ENCODE measurements around the gene SH3BP5.

DNA sequence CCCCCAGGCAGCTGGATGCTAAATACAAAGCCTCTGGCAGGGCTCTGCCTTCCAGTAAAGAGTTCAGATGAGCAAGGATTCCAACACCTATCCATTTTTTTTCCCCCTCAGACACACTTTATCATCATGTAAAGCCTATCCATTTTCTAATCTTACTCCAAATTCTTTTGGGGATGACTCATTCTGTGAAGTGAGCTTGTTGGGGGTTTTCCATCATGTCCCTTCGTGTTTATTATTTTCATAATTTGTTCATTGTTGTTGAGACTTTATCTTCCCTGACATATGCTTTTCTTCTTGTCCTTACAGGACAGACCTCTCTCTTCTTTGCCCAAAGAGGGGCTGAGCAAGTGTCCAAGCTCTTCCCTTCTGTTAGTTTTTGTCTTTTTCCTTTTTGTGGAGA, 34.7 kb upstream of the SH3BP5 start:
- TF ChIP-seq, protein P1, sequence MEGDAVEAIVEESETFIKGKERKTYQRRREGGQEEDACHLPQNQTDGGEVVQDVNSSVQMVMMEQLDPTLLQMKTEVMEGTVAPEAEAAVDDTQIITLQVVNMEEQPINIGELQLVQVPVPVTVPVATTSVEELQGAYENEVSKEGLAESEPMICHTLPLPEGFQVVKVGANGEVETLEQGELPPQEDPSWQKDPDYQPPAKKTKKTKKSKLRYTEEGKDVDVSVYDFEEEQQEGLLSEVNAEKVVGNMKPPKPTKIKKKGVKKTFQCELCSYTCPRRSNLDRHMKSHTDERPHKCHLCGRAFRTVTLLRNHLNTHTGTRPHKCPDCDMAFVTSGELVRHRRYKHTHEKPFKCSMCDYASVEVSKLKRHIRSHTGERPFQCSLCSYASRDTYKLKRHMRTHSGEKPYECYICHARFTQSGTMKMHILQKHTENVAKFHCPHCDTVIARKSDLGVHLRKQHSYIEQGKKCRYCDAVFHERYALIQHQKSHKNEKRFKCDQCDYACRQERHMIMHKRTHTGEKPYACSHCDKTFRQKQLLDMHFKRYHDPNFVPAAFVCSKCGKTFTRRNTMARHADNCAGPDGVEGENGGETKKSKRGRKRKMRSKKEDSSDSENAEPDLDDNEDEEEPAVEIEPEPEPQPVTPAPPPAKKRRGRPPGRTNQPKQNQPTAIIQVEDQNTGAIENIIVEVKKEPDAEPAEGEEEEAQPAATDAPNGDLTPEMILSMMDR (IDR thresholded peaks at IDR 0.05): no peak
- no peak for TF ChIP-seq POLR2AphosphoS5 (IDR thresholded peaks at IDR 0.05)
- no peak for TF ChIP-seq POLR2A (IDR thresholded peaks at IDR 0.05)
